Erythroblast (primary cell): ENCODE measurements around the gene BCL2L1.

Source experiments
- GATA1 ChIP-seq: IDR thresholded peaks from 2 replicates; pipeline ENCODE4 v1.6.1; 2011; ENCODE audit warnings: low read depth, mild to moderate bottlenecking, control low read depth, low read length, moderate library complexity
- POLR2A ChIP-seq: IDR thresholded peaks from 2 replicates; pipeline ENCODE4 v1.6.1; 2011; ENCODE audit warnings: mild to moderate bottlenecking, low read length

- TF ChIP-seq POLR2A, result peak; percentile 84
- TF ChIP-seq GATA1, result no peak
Measured at GRCh38 chr20:31723319-31724078, 831 bp upstream of the BCL2L1 start.
